ENCODE results near the gene DHH.

Gene DHH

DNA sequence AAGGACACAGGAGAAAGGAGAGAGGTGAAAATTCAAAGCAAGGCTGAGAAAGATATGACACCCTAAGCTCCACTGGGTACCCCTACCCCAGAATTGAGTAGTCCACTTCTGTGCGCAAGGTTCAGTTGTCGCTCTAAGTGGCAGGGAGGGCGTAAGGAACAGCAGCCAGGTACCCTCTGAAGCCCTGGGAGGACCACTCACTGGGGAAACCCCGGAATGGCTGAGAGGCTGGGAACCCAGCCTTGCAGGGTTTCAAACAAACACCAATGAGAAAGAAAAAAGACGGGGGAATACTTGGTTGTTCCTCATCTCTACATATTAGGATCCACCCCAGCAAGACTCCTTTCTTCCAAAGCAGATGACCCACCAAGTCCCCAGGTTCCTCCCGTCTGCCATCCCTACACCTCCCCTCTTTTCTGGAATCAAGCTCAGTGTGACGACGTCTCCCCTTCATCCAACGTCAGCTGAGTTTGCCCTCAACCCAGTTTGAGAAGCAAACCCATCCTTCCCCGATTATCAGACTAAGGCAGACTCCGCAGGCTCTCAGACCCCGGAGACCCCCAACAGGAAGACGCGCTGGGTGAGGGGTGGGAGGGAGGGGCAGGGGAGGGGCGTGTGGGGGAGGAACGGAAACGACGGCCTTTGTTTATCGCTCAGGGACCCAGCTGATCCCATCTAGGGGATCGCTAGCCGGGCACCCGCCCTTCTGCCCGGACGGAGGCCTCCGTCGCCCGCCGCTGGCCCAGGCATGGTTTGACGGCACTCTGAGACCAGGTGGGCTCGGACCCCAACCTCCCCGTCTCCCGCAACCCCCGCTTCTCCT, 15.3 kb upstream of the DHH start:
- DNase-seq (ENCODE audit: low read depth in 2 of 2), result no peak

GRCh38 chr12:49108958-49109404, 14.4 kb upstream of the DHH start:
- no peak for DNase-seq (ENCODE audit: low read depth in 2 of 2)

DNA sequence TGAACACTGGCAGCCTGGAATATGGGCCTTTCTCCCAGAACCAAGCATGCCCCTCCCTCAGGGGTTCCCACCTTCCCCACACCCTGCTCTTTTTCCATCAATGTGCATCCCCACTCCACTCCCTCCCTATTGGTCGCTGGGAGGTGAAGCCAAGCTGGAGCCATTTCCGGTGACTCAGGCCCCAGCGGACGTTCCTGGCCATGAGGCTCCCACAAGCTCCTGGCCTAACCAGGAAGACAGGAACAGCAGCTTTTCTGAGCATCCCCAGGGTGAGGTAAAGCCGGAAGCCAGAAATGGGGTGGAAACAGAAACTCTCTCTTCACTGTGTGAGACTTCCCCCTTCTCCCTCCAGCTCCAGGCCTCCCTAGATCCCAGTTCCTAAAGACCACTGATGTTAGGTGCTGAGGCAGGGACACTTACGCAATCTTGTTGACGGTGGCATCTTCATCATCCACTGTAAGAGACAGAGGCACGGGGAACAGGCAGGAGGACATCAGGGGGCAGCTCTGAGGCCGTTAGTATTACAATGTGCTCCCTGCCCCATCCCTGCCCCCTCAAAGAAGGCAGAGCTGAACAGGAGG, 11.0 kb upstream of the DHH start:
- no peak for DNase-seq (ENCODE audit: low read depth in 2 of 2)

GRCh38 chr12:49104822-49105221, 10.2 kb upstream of the DHH start:
- no peak for DNase-seq (ENCODE audit: low read depth in 2 of 2)

DNA sequence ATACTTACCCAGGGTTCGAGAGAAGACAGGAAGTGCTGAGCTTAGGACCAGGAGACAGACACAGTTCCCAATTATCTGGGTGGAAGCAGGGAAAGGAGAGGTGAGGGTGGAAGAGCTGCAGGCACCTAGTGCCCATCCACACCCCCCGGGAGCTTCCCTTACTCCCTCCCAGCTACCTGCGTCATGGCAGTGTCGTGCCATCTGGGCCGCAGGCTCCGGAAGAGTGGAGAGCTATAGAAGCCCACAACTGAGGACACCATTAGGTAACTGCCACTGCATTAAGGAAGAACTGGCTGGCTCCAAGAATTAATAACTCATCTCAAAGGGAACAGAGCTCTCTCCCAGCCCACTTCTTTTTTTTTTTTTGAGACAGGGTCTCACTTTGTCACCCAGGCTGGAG, 5.8 kb upstream of the DHH start:
- no peak for DNase-seq (ENCODE audit: low read depth in 2 of 2)

DNA sequence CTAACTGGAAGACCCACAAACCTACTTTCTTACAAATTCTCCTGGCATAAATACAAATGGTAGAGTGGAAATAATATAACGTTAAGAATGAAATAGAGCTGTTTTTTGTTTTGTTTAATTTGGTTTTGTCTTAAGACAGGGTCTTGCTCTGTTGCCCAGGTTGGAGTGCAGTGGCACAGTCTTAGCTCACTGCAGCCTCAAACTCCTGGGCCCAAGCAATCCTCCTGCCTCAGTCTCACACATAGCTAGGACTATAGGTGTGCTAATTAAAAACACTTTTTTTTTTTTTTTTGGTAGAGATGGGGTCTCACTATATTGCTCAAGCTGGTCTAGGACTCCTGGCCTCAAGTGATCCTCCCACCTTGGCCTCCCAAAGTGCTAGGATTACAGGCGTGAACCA, 4.1 kb upstream of the DHH start:
- no peak for DNase-seq (ENCODE audit: low read depth in 2 of 2)

GRCh38 chr12:49098035-49098451, 3.4 kb upstream of the DHH start:
- peak; percentile 53 to 58 for DNase-seq (ENCODE audit: low read depth in 2 of 2)

DNA sequence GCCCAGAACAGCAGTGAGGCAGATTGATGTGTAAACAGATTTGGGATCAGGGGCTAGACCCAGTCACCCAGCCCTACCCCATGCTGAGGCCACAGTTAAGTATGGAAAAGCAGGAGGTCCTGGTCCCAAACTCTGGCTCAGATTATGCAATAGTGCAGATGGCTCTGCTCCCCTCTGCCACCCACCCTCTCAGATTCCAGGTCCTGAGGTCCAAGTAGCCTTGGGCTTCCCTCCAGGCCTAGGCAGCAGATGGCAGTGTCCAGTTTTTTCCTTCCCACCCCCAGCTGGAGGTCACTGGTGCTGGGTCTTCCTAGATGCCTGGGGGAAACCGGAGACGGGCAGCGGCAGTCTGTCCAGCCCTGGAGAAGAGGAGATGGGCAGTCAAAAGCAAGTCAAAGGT, 2.8 kb upstream of the DHH start:
- no peak for DNase-seq (ENCODE audit: low read depth in 2 of 2)

- DNase-seq (ENCODE audit: low read depth in 2 of 2), result no peak
Observed at GRCh38 chr12:49094975-49095365, 369 bp upstream of the DHH start.

GRCh38 chr12:49093792-49094159, 825 bp downstream of the DHH start:
- DNase-seq (ENCODE audit: low read depth in 2 of 2), result no peak

DNA sequence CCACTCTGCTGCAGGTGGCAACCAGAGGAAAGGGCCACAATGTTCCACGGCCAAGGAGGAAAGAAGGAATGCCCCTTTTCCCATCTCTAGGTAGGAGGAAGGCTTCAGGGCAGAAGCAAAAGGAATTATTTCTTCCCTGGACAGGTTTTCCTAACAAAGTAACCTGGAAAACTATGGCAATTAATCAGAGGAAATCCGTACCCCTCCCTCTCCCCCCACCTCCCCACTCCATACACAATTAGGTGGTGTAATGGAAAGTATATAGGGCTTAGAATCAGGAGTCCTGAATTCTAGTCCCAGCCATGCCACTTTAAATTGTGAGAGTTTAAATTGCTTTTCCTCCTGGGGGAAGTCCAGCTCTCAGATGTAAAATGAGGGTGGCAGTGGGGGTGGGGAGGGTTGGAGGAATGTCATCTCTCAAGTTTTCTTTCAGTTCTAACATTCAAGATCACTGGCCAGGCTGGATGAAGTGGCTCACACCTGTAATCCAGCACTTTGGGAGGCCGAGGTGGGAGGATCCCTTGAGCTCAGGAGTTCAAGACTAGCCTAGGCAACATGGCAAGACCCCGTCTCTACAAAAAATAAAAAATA, 1.7 kb downstream of the DHH start:
- no peak for DNase-seq (ENCODE audit: low read depth in 2 of 2)

GRCh38 chr12:49092086-49092815, 2.4 kb downstream of the DHH start:
- DNase-seq (ENCODE audit: low read depth in 2 of 2), result peak; percentile 53 to 56

DNA sequence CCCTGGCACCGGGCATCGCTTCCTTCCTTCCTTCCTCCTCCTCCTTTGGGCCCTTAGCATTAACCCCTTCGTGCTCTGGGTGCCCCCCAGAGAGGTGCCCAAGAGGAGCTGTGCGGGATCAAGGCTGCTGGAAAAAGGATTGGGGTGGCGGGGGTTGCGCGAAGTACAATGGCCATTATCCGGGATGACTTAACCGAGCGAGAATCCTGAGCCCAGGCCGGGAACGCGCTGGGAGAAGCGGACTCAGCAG, 2.8 kb downstream of the DHH start:
- no peak for DNase-seq (ENCODE audit: low read depth in 2 of 2)

- DNase-seq (ENCODE audit: low read depth in 2 of 2), result no peak
Observed at GRCh38 chr12:49091056-49091835, 3.4 kb downstream of the DHH start.

DNA sequence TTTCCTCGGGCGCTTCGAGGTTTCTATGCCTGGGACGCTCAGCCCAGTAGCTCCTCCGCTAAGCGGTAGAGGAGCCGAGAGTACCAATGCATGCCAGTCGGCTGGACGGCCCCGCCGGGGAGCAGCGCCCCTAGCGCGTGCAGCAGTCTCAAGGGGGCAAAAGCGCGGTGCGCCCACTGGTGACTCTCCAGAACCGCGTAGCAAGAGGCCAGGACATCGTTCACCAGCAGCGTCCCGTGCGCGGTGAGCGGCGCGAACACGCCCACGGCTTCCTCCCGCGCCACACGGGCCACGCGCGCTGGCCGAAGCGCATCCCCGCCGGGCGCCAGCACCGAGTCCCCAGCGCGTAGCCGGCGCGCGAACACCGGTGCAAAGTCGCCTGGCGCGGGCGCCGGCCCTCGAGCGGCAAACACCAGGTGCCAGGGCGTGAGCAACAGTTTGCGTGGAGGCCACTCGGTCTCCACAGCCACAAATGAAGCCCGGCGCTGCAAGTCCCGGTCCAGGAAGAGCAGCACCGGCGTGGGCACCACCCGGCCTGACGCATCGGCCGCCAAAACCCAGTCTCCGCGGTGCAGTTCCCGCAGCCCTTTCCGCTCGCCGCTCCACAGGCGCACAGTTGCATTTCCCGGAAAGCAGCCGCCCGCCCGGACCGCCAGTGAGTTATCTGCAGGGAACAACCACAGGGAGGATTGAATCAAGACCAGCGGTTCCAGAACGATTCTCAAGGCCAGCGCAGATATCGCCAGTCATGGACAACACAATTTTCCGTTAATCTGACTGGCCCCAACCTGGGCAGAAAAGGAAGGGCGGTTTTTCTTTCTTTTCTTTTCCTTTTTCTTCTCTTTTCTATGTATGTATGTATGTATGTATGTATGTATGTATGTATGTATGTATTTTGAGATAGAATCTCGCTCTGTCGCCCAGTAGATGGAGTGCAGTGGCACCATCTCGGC, 4.5 kb downstream of the DHH start:
- no peak for DNase-seq (ENCODE audit: low read depth in 2 of 2)

GRCh38 chr12:49088932-49089330, 5.7 kb downstream of the DHH start:
- no peak for DNase-seq (ENCODE audit: low read depth in 2 of 2)

DNA sequence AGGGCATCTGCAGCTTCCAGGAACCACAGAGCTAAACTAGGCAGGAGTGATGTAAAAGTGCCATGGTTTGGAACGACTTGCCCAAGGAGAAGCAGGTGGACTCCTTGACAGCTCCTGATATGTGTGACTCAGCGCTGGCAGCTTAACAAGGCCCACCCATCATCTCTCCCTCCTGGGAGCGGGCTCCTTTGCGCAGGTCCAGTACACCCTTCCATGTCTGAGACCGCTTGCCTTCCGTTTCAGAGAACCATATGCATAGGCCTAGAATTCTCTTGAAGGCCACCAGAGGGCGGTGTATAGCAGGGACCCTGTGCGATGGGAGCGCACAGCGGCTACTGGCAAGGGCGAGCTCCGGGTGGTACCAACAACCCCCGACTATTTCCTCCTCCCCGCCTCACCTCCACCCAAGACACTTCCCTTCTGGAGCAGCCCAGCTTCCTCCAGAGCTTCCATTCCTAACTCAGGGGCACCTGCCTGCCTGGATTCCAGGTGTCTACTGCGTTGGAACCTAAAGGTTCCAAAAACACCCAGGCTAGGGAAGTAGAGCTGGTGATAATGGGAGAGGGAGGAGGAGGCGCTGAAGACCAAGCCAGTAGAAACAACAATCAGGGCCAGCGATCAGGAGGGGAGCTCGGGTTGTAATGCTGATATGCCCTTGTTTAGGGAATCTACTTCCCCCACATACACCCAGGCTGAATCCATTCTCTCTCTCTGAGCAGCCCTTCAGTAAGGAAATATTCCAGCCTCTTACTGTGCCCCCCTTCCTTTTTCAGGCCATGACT, 6.3 kb downstream of the DHH start:
- DNase-seq (ENCODE audit: low read depth in 2 of 2), result peak; percentile 43 to 68

DNA sequence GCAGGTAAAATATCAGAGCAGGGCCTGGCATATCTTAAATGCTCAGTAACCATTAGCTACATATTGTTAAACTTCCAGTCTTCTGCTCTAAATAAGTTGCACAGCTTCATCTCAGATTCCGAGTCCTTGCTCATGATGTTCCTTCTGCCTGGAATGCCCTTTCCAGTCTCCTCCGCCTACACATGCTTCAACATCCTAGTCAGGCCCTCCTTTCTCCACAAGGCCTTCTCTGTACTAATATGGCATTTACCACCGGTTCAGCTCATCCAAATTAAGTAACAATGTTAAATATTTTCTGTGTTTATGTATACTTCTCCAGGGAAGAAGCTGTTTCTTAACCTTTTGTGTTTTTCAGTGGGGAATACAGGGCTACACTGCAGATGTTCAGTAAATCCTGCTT, 8.5 kb downstream of the DHH start:
- DNase-seq (ENCODE audit: low read depth in 2 of 2), result no peak

DNA sequence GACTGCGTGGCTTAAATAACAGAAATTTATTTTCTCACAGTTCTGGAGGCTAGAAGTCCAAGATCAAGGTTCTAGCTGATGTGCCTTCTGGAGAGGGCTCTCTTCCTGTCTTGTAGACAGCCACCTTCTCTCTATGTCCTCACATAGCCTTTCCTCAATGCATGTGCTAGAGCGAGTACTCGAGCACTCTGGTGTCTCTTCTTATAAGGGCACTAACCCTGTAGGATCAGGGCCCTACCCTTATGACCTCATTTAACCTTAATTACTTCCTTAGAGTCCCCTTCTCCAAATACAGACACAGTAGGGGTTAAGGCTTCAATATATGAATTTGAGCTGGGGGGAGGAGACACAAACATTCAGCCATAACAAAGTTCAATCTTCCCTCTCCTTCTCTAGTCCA, 10.2 kb downstream of the DHH start:
- DNase-seq (ENCODE audit: low read depth in 2 of 2), result no peak

GRCh38 chr12:49079793-49080192, 14.8 kb downstream of the DHH start:
- DNase-seq (ENCODE audit: low read depth in 2 of 2), result no peak

Data from stimulated activated CD4-positive, alpha-beta T cell treated with anti-CD3 and anti-CD28 coated beads, Interleukin-1b, Interleukin-23, amount 100 ng/mL, for 4 hours (primary cell).